ENCODE results near the gene NT5C2.

The NT5C2 gene

GRCh38 chr10:103120977-103121735 lies 71.9 kb downstream of the NT5C2 start:
- no peak for DNase-seq

GRCh38 chr10:103120546-103120945 lies 72.5 kb downstream of the NT5C2 start:
- DNase-seq = no peak

GRCh38 chr10:103117247-103117646 lies 75.8 kb downstream of the NT5C2 start:
- DNase-seq = no peak

- no peak for DNase-seq
These were observed 78.2 kb downstream of the NT5C2 start for GRCh38 chr10:103114876-103115275.

GRCh38 chr10:103111918-103112877 lies 80.9 kb downstream of the NT5C2 start:
- DNase-seq = no peak

- no peak for DNase-seq
These were observed 81.8 kb downstream of the NT5C2 start for GRCh38 chr10:103111031-103111917.

GRCh38 chr10:103110407-103110806 lies 82.7 kb downstream of the NT5C2 start:
- DNase-seq = no peak

- DNase-seq = no peak
These were observed 83.3 kb downstream of the NT5C2 start for GRCh38 chr10:103109821-103110220.

- DNase-seq = no peak
These were observed 86.5 kb downstream of the NT5C2 start for GRCh38 chr10:103106539-103106938.

GRCh38 chr10:103105462-103105861 lies 87.6 kb downstream of the NT5C2 start:
- no peak for DNase-seq

- DNase-seq = no peak
These were observed 88.4 kb downstream of the NT5C2 start for GRCh38 chr10:103104721-103105120.

- DNase-seq = no peak
These were observed 89.1 kb downstream of the NT5C2 start for GRCh38 chr10:103103989-103104388.

GRCh38 chr10:103102195-103102594 lies 90.9 kb downstream of the NT5C2 start:
- no peak for DNase-seq

GRCh38 chr10:103100620-103101019 lies 92.5 kb downstream of the NT5C2 start:
- DNase-seq = no peak

GRCh38 chr10:103098240-103098639 lies 94.8 kb downstream of the NT5C2 start:
- DNase-seq = no peak

- no peak for DNase-seq
These were observed 96.9 kb downstream of the NT5C2 start for GRCh38 chr10:103096130-103096529.

- no peak for DNase-seq
These were observed 98.1 kb downstream of the NT5C2 start for GRCh38 chr10:103095005-103095404.

- DNase-seq = no peak
These were observed 102.2 kb downstream of the NT5C2 start for GRCh38 chr10:103090911-103091310.

GRCh38 chr10:103089493-103089892 lies 103.6 kb downstream of the NT5C2 start:
- DNase-seq = no peak

GRCh38 chr10:103086799-103087198 lies 106.3 kb downstream of the NT5C2 start:
- no peak for DNase-seq

GRCh38 chr10:103086261-103086660 lies 106.8 kb downstream of the NT5C2 start:
- DNase-seq = no peak

GRCh38 chr10:103083977-103084320 lies 109.1 kb downstream of the NT5C2 start:
- DNase-seq = no peak

Data from activated CD4-positive, alpha-beta T cell treated with anti-CD3 and anti-CD28 coated beads, Interleukin-2, amount 50 U/mL, for 1 hour (primary cell).